K562 (cell line): ENCODE measurements around the gene CCL21. TPM values are rescaled to one million over a fixed set of nuclear protein-coding genes. Genes with fewer than 3 reads are reported as not detected.

Experiments
- BRD9 ChIP-seq: fragments of 450-650 bp; IDR thresholded peaks from 2 replicates; pipeline ENCODE4 v1.6.1; 2018; ENCODE audit warnings: low read depth; ENCODE audit not compliant: partially characterized antibody
- BRF1 ChIP-seq: IDR thresholded peaks from 3 replicates; pipeline ENCODE4 v1.6.1; 2011; ENCODE audit warnings: borderline replicate concordance, mild to moderate bottlenecking; ENCODE audit not compliant: insufficient read length; ENCODE audit errors: extremely low read depth
- CREB3 ChIP-seq: fragments of 450-650 bp; conservative IDR thresholded peaks from 2 replicates; pipeline ENCODE4 v1.6.1; 2016; ENCODE audit warnings: missing genetic modification characterization, low read depth, mild to moderate bottlenecking, missing compliant biosample characterization, moderate library complexity
- CSDE1 ChIP-seq, 2 experiments: fragments of 450-650 bp; IDR thresholded peaks; 2 replicates each; pipeline ENCODE4 v1.6.1; 2016; ENCODE audit warnings: mild to moderate bottlenecking in 1 of 2
- HCFC1 ChIP-seq: IDR thresholded peaks from 2 replicates; pipeline ENCODE4 v1.6.1; 2012; ENCODE audit warnings: low read depth, low read length, improper control_type of control experiment
- HDAC2 ChIP-seq: fragments of 450-650 bp; IDR thresholded peaks from 2 replicates; pipeline ENCODE4 v1.6.1; 2016; ENCODE audit warnings: mild to moderate bottlenecking
- NFIC ChIP-seq: fragments of 450-650 bp; IDR thresholded peaks from 2 replicates; pipeline ENCODE4 v1.6.1; 2017; ENCODE audit warnings: mild to moderate bottlenecking, inconsistent platforms
- NFRKB ChIP-seq: fragments of 450-650 bp; IDR thresholded peaks from 2 replicates; pipeline ENCODE4 v1.6.1; 2016; ENCODE audit warnings: low read depth
- SAP30 ChIP-seq: fragments of 200-600 bp; sonication (generic); IDR thresholded peaks from 2 replicates; pipeline ENCODE4 v1.6.1; 2012; ENCODE audit warnings: borderline replicate concordance, low read depth, mild to moderate bottlenecking, moderate library complexity, low read length, control low read depth, inconsistent platforms; ENCODE audit not compliant: insufficient read depth, poor library complexity, severe bottlenecking
- SMARCA4 ChIP-seq: fragments of 450-650 bp; IDR thresholded peaks from 2 replicates; pipeline ENCODE4 v1.6.1; 2016
- THRAP3 ChIP-seq: fragments of 450-650 bp; IDR thresholded peaks from 2 replicates; pipeline ENCODE4 v1.6.1; 2016; ENCODE audit warnings: mild to moderate bottlenecking, inconsistent platforms, borderline replicate concordance
- YBX1 ChIP-seq: fragments of 450-650 bp; IDR thresholded peaks from 2 replicates; pipeline ENCODE4 v1.7.1; 2016; ENCODE audit warnings: mild to moderate bottlenecking
- ZNF12 ChIP-seq: sonication (generic); formaldehyde crosslinking; IDR thresholded peaks from 2 replicates; pipeline ENCODE4 v1.4.0; 2020; ENCODE audit warnings: mild to moderate bottlenecking, missing genetic modification reagents
- polyA plus RNA-seq, 8 experiments: library from polyadenylated mRNA; depleted of rRNA in 4 of 8; stranded (reverse) in 5 of 8; unstranded in 3 of 8; fragments of >200 nt; fragmentation: Nextera tagmentation in 2 of 8; fragmentation: Illumina TruSeq in 1 of 8; extraction: Ambion mirVana in 2 of 8; extraction: Trizol in 1 of 8; gene quantifications; 2 replicates each; pipeline versions ENCODE4 v1.2.1 to v1.2.3, GENCODE V29; 2011 to 2014; ENCODE audit warnings: inconsistent platforms in 1 of 8, missing spikeins in 1 of 8
- total RNA-seq, 7 experiments: library from RNA; depleted of rRNA in 6 of 7; stranded (reverse); fragments of >200 nt in 6 of 7; fragmentation: Illumina TruSeq in 2 of 7; extraction: Trizol in 2 of 7; gene quantifications; 2 replicates each; pipeline versions ENCODE4 v1.2.1 to v1.2.3, GENCODE V29; 2011 to 2021; ENCODE audit warnings: low replicate concordance in 1 of 7
- TF ChIP-seq, protein P1 (sequence below): fragments of 200-800 bp; sonication (Bioruptor generic); IDR thresholded peaks from 2 replicates; pipeline ENCODE4 v1.6.1; 2016; ENCODE audit warnings: missing genetic modification characterization, missing compliant biosample characterization
- TF ChIP-seq, protein P2 (sequence below), 2 experiments: IDR thresholded peaks; 2 replicates each; pipeline ENCODE4 v1.6.1; 2011; ENCODE audit warnings: borderline replicate concordance in 1 of 2, control low read depth in 1 of 2, low read depth in 1 of 2, low read length in 1 of 2, mild to moderate bottlenecking in 1 of 2, mixed read lengths in 1 of 2, moderate library complexity in 1 of 2; ENCODE audit not compliant: insufficient read depth in 1 of 2, insufficient read length in 1 of 2, poor library complexity in 1 of 2, severe bottlenecking in 1 of 2; ENCODE audit errors: extremely low read depth in 1 of 2

The CCL21 gene
- total and polyA plus RNA-seq, 9 of the 15 experiments (the other 6 are each of a cell fraction or from before 2014, with no cell fraction given), result not detected

DNA sequence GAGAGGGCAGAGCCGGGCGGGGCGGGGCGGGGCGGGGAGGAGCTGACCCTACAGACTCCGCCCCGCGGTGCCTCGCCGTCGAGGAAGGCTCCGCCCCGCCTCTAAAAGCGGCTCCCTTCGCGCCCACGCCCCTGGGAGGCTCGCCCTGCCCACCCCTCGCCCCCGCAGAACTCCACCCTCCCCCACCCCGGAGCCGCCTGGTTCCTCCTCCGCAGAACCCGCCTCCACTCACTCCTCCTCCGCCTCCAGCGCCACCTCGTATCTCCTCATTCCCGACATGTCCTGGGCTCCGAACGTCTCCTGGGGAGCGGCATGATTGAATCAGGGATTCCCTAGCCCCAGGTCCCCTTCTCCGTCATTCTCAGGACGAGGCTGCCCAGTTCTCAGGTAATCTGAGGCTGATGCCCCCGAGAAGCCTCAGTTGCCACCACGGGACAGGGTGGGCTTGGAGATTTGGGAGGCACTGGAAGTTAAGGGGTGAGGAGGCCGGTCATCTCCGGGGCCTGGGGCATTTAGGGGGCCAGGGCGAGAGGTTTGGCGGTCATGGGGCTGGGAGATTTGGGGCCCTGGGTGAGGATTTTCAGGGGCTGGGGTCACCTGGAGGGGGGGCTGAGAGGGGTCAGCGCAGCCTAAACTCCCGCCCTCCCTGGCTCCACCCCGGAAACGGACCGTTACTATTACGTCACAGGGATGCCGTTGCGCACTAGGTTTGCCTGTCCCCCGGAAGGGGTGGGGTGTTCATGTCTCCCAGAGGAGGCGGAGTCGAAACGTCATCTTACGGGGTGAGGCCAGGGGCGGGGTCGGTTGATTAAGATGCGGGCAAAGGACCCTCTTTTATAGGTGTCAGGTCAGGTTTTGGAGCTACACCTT lies 44.3 kb downstream of the CCL21 start (continued):
- peak; percentile 39; the same call in 1 of the 2 replicates for TF ChIP-seq NFIC
- TF ChIP-seq YBX1, result no peak
- peak in 1 of 2 experiments; percentile 40; a peak in 1 of 4 replicates for TF ChIP-seq CSDE1 (IDR thresholded peaks at IDR 0.05)
- no peak for TF ChIP-seq ZNF12 (CRISPR knock-in tag)
- TF ChIP-seq, protein P1, sequence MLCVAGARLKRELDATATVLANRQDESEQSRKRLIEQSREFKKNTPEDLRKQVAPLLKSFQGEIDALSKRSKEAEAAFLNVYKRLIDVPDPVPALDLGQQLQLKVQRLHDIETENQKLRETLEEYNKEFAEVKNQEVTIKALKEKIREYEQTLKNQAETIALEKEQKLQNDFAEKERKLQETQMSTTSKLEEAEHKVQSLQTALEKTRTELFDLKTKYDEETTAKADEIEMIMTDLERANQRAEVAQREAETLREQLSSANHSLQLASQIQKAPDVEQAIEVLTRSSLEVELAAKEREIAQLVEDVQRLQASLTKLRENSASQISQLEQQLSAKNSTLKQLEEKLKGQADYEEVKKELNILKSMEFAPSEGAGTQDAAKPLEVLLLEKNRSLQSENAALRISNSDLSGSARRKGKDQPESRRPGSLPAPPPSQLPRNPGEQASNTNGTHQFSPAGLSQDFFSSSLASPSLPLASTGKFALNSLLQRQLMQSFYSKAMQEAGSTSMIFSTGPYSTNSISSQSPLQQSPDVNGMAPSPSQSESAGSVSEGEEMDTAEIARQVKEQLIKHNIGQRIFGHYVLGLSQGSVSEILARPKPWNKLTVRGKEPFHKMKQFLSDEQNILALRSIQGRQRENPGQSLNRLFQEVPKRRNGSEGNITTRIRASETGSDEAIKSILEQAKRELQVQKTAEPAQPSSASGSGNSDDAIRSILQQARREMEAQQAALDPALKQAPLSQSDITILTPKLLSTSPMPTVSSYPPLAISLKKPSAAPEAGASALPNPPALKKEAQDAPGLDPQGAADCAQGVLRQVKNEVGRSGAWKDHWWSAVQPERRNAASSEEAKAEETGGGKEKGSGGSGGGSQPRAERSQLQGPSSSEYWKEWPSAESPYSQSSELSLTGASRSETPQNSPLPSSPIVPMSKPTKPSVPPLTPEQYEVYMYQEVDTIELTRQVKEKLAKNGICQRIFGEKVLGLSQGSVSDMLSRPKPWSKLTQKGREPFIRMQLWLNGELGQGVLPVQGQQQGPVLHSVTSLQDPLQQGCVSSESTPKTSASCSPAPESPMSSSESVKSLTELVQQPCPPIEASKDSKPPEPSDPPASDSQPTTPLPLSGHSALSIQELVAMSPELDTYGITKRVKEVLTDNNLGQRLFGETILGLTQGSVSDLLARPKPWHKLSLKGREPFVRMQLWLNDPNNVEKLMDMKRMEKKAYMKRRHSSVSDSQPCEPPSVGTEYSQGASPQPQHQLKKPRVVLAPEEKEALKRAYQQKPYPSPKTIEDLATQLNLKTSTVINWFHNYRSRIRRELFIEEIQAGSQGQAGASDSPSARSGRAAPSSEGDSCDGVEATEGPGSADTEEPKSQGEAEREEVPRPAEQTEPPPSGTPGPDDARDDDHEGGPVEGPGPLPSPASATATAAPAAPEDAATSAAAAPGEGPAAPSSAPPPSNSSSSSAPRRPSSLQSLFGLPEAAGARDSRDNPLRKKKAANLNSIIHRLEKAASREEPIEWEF (CRISPR knock-in tag), result no peak
- TF ChIP-seq BRF1, result no peak
- TF ChIP-seq SMARCA4, result peak; percentile 52; the same call in 1 of the 2 replicates
- TF ChIP-seq HDAC2, result 0 out of 2 replicates have a peak, but pooled peaks have one; percentile 30
- TF ChIP-seq CREB3 (tag), result no peak
- TF ChIP-seq SAP30, result peak; percentile 31
- TF ChIP-seq HCFC1, result no peak
- peak; percentile 84; the same call in 1 of the 2 replicates for TF ChIP-seq NFRKB
- 0 out of 2 replicates have a peak, but pooled peaks have one; percentile 43 for TF ChIP-seq THRAP3
- TF ChIP-seq, protein P2, sequence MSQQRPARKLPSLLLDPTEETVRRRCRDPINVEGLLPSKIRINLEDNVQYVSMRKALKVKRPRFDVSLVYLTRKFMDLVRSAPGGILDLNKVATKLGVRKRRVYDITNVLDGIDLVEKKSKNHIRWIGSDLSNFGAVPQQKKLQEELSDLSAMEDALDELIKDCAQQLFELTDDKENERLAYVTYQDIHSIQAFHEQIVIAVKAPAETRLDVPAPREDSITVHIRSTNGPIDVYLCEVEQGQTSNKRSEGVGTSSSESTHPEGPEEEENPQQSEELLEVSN (IDR thresholded peaks at IDR 0.05; ENCODE audit: borderline replicate concordance in 1 of 2, extremely low read depth in 1 of 2, insufficient read depth in 1 of 2, insufficient read length in 1 of 2, low read depth in 1 of 2, low read length in 1 of 2, poor library complexity in 1 of 2, severe bottlenecking in 1 of 2), result peak in 1 of 2 experiments; percentile 42
- TF ChIP-seq BRD9, result peak; percentile 75
